GM18505 (cell line): ENCODE measurements around the gene NFIB.

Experiments used
- ATAC-seq: cut with Tn5 transposase; IDR thresholded peaks from one replicate; pipeline ENCODE4 v1.9.1; 2021; ENCODE audit not compliant: unreplicated experiment
- POLR2A ChIP-seq: IDR thresholded peaks from 4 replicates; pipeline ENCODE4 v1.6.1; 2011; ENCODE audit warnings: borderline replicate concordance; ENCODE audit not compliant: insufficient read depth, insufficient read length; ENCODE audit errors: extremely low read depth

NFIB gene

GRCh38 chr9:14083366-14083765 lies 230.6 kb downstream of the NFIB start:
- no peak for TF ChIP-seq POLR2A
- ATAC-seq: no peak

DNA sequence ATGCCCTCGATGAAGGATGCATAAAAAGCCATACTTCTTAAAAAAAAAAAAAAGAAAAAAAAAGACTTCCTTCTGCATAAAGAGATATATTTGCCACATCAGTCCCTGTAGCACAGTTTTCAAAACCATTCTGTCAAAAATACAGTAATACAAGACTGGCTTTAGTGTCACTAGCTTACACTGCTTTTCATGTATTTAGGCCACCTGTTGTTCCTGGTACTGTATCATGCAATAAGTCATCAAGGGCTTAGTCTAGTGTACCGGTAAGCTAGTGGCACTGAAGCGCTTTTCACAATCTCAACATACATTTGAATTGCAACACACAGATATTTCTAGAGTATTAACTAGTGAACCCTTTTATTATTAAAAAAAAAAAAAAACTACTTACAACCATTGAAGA lies 231.2 kb downstream of the NFIB start:
- TF ChIP-seq POLR2A: no peak
- ATAC-seq: no peak

- no peak for TF ChIP-seq POLR2A
- no peak for ATAC-seq
Measured at GRCh38 chr9:14081745-14082144, 232.2 kb downstream of the NFIB start.

- no peak for ATAC-seq
- TF ChIP-seq POLR2A: no peak
Measured at GRCh38 chr9:14080959-14081542, 232.9 kb downstream of the NFIB start.

DNA sequence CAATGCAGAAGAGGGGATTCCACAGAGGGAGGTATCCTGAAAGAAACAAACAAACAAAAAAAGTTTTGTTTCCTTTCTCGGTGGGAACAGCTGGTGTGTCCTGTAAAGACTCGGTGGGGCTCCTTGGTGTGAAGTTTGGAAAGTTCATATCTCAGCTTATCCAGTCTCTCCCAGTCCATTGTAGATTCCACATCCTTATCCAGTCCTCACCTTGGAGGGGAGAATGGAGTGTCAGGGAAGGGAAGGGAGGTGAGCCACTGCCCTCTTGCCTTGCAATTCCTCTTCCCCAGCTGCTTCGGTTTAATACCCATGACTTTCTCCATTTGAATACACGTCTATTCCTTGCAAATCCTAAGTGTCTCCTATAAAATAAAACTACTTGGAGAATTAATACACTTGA lies 234.5 kb downstream of the NFIB start:
- TF ChIP-seq POLR2A: no peak
- no peak for ATAC-seq

DNA sequence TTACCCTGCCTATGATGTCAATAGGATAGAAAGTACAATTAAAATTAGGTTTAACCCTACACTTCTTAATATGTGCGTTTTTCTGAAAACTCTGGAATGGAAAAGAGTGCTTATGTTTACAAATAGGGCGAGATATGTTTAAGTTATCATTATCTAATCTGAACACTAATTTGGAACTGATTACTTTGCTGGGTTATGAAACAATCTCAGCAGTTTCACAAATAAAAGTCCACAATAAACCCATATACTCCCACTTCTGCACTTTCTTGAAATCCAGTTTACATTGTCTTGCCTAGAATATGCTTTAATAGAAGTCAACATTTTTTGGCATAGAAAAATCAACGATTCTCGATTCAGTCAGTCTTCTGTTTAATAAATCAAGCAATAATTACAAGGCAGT lies 236.3 kb downstream of the NFIB start:
- ATAC-seq: no peak
- no peak for TF ChIP-seq POLR2A

DNA sequence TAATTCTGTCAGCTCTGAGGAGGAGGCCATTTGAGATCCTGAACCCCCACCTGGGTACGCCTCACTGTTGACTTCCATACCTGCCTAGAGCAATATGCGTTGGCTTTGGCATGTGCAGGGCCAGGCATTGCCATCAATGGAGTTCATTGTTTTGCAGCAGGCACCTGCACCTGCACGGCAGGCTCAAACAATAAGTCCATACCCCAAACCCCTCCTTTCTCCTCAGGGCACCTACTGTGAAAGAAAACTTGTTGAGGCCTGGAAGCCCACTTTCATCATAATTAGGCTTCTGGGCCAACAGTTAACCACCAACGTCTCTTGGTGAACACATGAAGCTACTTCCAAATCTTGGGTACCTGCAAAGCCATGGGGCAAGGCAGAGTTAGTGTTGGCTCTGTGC lies 238.7 kb downstream of the NFIB start:
- no peak for ATAC-seq
- no peak for TF ChIP-seq POLR2A

GRCh38 chr9:14072850-14073249 lies 241.1 kb downstream of the NFIB start:
- no peak for ATAC-seq

GRCh38 chr9:14071484-14071883 lies 242.5 kb downstream of the NFIB start:
- TF ChIP-seq POLR2A: no peak
- no peak for ATAC-seq

More at GRCh38 chr9:14072850-14073249, 241.1 kb downstream of the NFIB start:
- TF ChIP-seq POLR2A: no peak

DNA sequence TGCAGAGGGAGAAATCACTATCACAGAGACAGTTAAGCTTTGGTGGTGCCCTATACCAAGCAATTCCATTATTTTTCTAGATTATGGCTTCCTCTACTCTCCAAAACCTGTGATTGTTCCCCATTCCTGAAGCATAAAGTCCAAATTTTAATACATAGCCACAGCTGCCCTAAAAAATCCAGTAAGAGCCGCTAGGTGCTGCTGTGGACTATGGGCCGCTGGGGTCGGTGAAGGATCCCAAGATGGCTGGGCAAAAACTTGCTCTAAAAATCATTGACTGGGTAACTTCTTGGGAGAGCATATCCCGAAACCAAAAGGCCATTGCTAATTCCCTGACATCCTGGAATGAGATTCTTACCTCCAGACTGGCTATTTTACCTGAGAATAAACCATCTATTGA lies 245.3 kb downstream of the NFIB start:
- no peak for TF ChIP-seq POLR2A
- no peak for ATAC-seq

DNA sequence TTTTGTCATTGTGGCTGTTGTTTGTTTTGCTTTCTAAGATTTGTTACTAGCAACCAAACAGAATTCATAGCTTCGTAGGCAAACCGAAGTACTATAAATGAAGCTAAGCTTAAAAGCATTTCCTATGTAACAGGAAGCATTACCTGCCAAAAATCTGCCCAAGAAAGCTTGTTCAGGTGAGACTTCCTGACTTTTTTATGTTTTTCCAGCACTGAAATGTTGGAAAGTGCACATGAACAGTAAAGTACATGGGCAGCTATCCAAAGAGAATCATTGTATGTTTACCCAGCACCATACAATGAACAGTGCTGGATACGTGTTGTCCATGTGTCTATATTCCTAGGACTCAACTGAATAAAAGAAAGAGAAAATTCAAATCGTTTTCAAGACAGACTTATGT lies 247.1 kb downstream of the NFIB start:
- no peak for TF ChIP-seq POLR2A
- ATAC-seq: no peak

DNA sequence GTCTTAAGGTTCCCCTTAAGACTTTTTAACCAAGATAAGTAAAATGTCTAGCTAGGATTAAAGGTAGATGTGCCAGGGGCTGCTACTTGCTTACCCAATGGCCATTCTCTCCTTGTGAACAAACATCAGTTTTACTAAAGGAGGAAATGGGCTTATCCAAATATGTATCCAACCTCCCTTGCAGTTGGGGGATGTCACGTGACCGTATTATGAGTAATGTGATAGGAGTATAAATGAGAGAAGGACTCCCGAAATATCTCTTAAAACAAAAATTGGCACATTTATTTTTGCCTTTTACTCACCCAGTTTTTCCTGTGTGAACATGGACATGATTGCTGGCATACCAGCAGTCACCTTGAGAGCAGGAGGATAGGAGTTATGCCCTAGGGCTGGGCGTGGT lies 247.9 kb downstream of the NFIB start:
- no peak for ATAC-seq
- no peak for TF ChIP-seq POLR2A

DNA sequence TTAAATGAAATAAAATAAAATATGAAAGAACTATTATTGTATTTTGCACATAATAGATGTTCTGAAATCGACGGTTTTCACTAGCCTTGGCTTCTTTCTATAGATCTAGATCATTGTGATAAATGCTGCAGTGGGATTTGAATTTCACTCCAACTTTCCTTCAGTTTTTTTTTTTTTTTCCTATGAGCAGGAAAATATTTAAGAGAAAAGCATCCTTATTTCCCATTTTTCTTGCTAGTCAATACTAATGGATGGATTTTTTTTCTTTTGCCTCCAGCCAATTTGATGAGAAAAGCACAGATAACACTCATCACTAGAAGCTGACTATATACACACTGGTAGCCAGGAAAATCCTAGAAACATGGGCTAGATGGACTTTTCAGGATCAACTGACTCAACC lies 249.0 kb downstream of the NFIB start:
- ATAC-seq: no peak
- TF ChIP-seq POLR2A: no peak

DNA sequence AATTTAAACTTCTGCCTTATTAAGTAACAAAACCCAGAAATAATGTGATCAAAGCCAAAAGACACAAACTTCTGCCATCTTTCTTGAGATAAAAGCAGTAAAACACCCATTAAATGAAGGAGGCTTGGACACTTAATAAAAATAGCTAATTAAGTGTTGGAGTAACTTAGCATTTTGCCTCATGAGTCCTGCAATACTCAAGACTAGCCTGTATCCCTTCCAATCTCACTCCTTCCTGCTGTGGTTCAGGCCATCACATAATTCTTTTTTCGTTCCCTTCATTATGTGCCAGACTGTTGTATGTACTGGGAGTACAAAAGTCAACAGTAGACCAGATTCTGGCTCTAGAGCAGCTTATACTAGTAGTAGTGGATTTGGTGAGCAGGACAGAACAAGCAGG lies 250.2 kb downstream of the NFIB start:
- no peak for TF ChIP-seq POLR2A
- no peak for ATAC-seq
